HFF-Myc (cell line): ENCODE data around the gene SH3PXD2B.

Experiments used
- DNase-seq: peaks from one replicate; pipeline ENCODE4 v3.0.0-alpha.2; 2011; ENCODE audit warnings: low read depth; ENCODE audit errors: extremely low read depth
- H3K4me3 ChIP-seq: replicated peaks from 2 replicates; pipeline ENCODE4 v1.5.1; 2011; ENCODE audit warnings: low read depth, mild to moderate bottlenecking, control low read depth, low read length
- CTCF ChIP-seq: IDR thresholded peaks from 2 replicates; pipeline ENCODE4 v1.5.1; 2012; ENCODE audit warnings: mild to moderate bottlenecking, low read depth, low read length, control low read depth; ENCODE audit errors: missing control alignments

The SH3PXD2B gene

GRCh38 chr5:172276214-172276613 is 178.1 kb downstream of the SH3PXD2B start:
- H3K4me3 ChIP-seq = no peak overlapping the region
- no peak for TF ChIP-seq CTCF
- DNase-seq = no peak
